GM20431 (cell line): ENCODE data around the gene NDUFA3.

ENCODE experiments used
- in situ Hi-C: fragments of 300-500 bp; cut with MseI, MboI; formaldehyde crosslinking; loops from one replicate; pipeline ENCODE4 v1.15.0; 2020; ENCODE audit warnings: low sequenced_read_pairs; ENCODE audit not compliant: unreplicated experiment

Gene NDUFA3

DNA sequence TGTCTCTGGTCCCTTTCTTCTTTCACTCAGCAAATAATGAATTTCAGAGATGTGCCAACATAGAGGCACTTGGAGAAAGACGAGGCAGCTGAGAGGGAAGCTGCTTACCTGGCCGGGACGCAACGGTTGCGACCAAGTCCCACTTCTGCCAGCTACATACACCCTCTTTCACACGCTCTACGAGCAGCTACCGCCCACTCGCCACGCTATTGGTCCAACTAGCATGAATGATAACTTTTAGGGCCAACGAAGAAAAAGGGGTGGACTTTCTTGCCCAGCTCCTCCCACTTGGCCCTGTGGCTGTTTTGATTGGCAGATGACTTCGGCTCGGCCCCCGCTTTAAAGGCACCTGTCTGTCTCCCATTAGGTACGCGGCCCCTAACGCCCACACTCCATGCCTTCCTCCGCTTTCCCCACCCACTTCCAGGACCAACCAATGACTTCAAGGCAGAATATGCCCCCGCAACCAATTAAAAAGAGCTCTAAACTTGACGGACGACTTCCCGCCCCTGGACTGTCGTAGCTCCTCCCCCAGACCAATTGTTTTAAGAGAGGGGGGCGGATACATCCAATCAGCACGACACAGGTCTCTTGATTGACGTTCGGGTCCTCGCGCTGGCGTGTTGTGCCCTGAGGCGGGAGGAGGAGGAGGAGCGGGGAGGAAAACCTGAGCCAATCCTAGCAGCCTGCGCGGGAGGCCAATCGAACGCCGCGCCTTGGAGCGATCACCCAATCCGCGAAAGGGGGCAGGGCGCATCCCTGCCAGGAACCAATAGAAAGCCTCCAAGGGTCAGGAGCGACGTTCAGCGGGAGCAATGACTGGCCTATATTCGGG is 34.4 kb downstream of the NDUFA3 start:
- in situ Hi-C loops, result no loop called here

DNA sequence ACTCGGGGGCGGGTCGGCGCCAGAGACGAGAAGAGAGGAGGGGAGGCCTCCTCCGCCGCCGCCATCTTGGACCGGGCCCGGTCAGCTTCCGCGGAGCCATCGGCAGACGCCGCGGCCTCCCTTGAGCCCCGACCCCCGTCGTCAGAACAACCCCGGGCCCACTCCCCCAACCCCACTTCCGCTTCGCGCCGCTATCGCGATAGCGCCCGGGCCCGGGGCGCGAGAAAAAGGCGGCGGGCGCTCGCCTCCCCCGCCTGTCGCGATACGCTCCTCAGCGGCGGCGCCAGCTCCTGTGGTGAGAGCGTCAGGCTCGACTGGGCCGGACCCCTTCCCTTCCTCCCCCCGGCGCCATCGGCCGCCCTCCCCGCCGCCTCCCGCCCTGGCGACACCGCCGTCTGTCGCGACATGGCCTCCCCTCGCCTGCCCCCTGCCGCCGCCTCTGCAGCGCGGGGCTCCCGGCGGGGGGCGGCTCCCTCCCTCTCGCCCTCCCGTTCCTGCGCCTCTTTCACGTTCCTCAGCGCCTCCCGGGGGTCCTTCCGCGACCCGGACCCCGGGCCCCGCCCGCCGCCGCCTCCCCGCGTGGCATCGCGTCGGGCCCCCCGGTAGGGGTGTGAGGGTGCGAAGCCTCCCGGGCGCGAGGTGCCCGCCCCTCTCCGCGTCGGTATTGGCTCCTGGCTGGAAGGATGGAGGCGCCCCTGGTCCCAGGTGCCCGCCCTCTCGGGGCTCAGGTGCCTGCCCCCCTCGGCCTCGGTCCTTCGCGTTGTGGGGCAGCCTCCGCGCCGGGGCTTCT is 35.2 kb downstream of the NDUFA3 start, which contains the start of gene CNOT3:
CNOT3 (plus strand) TSS at position 64 of the 790 bp plus-strand sequence. CDS start 5,217 bp downstream, outside the sequence.
- in situ Hi-C loops, result no loop called here

DNA sequence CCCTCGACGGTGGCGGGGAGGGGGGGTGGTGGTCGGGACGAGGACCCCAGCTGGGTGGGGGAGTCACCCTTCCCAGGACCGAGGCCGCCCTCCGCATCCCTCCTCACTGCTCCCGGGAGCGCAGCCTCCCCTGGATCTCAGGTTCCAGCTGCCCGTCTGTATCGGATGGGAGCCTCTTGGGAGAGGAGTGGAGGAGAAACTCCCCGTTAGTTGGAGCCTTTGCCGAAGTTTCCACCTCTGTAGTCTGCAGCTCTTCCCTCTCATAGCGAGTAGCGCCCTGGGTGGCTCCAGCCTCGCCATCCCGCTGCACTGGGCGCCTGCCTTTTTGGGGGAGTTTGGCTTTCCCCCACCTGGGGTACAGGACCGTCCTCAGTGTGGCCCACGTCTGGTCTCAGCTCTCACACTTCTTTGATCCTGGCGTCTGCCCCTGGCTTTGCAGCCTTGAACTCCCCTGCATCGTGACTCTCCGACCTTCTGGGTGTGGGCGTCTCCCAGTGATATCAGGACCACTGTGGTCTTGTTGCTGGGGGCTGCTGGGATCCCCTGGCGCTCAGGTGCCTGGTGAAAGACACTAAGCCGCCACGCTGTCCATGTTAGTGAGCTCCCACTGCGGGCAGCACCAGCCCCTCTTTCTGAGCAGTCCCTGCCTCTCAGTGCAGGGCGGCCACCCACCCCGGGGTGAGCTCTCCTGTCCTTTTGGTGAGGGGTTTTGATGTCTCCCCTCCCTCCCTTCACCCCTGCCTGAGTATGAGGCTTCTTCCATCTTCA is 36.0 kb downstream of the NDUFA3 start:
- in situ Hi-C loops, result no loop called here

DNA sequence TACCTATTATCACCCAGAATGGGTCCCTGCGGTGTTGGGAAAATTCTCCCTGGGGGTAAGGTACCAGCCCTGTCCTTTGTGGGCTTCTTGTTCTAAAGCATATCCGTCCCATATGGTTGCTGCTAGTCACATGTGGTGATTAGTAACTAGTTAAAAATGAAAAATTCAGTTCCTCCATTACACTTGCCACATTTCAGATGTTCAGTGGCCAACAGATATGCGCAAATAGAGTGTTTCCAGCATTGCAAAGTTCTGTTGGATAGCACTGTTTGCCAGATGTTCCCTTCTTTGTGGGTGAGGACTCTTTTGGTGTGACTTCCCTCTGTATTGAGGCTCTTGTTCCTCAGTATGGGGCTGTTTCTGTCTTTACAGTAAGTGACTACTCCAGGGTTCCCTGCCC is 38.7 kb downstream of the NDUFA3 start:
- in situ Hi-C loops, result no loop called here

DNA sequence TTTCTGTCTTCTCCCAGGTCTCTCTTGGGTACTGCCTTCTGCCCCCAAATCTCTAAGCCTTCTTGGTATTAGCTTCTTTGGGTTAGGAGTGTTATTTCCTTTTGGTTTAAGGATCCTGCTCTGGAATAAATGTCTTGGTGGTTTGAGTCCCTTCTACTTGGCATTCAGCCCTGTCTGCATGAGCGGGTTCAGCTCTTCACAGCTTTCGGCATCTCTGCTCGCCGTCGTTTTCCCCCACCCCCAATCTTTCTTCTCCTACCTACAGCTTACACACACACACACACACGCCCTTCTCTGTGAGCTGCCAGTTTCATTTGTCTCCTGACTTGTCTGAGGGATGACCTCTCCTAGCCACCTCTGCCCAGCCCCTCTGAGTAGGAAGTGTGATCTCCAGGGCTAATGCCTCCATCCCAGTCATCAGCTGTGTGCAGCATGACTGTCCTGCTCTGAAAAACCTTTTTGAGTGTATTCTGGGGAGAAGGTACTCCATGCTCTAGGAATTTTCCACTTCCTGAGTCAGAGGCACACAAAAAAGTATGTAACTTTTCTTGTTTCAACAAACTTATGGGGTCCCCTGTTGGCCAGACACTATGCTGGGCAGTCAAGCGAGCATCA is 39.6 kb downstream of the NDUFA3 start:
- in situ Hi-C loops, result no loop called here

DNA sequence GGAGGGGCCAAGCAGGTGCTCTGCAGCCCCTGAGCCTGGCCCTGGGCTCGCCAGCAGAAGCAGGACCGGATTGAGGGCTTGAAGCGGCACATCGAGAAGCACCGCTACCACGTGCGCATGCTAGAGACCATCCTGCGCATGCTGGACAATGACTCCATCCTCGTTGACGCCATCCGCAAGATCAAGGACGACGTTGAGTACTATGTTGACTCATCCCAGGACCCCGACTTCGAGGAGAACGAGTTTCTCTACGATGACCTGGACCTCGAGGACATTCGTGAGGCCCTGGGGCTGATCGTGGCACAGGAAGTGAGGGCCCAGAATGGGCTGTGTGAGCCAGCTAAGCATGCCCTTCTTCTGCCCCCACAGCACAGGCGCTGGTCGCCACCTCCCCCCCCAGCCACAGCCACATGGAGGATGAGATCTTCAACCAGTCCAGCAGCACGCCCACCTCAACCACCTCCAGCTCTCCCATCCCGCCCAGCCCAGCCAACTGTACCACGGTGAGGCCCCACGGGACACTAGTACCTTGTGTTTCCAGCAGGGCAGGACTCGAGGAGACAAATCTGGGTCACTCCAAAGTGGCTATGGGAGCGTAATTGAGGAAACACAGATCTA is 43.0 kb downstream of the NDUFA3 start:
- in situ Hi-C loops, result no loop called here

DNA sequence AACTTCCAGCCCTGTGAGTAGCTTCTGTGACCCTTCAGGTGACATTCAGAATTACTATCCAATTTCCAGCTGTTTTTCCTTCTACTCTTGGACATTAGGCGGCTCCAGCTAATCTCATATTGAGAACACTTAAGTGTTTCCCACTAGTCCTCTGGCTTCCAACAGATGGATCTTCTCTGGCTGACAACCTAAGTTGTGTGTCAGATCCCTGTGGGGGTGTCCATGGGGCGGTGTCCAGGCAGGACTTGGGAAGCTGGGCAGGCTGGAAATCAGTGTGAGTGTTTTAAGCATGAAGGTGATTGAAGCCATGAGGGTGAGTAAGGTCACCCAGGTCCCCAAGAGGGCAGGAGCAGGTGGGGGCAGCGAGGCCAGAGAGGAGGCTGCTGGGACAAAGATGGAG is 45.0 kb downstream of the NDUFA3 start:
- in situ Hi-C loops, result no loop called here

DNA sequence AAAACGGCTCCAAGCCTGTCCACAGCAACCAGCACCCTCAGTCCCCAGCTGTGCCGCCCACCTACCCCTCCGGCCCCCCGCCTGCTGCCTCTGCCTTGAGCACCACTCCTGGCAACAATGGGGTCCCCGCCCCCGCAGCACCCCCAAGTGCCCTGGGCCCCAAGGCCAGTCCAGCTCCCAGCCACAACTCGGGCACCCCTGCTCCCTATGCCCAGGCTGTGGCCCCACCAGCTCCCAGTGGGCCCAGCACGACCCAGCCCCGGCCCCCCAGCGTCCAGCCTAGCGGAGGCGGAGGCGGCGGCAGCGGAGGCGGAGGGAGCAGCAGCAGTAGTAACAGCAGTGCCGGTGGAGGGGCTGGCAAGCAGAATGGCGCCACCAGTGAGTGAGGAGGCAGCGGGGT is 45.5 kb downstream of the NDUFA3 start:
- in situ Hi-C loops, result no loop called here

DNA sequence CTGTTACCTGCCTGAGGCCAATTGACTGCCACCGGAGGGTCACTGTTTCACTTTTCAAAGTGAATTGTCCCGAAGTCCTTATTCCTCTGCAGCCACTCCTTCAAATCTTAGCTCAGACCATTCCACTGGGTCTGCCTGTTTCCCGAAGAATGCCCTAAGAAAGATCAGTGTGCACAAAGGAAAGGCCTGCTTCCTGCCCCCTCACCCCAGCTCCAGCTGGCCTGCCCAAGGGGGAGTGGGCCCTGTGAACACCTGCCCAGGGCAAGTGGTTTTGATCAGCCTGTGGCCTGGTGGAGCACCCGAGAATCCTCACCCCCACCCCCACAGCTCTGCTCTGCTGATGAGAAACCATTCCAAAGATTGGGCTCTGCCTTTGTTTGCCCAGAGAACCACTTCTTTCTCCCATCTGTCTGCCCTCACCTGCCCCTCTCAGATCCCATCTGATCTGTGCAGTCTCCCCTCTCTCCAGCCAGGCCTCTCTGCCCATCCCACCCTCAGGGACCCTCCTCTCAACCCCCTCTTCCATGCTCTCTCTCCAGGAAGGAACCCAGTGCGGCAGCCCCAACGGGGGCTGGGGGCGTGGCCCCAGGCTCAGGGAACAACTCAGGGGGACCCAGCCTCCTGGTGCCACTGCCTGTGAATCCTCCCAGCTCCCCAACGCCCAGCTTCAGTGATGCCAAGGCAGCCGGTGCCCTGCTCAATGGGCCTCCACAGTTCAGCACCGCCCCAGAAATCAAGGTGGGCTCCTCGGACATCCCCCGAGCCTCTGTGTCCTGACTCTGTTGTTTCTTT is 46.6 kb downstream of the NDUFA3 start:
- in situ Hi-C loops, result no loop called here

DNA sequence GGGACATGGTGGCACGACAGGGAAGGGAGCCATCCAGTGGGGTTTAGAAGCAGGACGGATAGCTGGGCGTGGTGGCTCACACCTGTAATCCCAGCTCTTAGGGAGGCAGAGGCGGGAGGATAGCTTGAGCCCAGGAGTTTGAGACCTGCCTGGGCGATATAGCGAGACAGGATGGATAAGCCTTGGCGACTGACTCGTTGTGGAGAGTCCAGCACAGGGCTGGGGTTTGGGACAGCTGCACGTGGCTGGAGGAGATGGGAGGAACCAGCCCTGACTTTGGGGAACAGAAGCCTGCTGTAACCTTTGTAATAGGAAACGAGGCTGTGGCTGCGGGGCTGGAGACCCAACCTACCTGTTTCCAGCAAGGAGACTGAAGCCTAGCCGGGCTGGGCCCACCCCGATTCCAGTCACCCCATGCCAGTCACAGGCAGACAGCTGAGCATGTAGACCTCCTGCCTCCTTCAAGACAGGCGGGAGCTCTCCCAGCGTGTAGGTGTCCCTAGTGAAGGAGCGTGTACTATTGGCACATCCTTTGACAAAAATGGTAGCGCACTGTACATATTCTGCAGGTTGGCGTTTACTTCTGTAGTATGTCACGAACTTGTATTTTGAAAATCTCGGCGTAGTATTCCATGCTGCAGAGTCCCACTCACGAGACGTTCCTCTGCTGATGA is 48.8 kb downstream of the NDUFA3 start:
- in situ Hi-C loops, result no loop called here

DNA sequence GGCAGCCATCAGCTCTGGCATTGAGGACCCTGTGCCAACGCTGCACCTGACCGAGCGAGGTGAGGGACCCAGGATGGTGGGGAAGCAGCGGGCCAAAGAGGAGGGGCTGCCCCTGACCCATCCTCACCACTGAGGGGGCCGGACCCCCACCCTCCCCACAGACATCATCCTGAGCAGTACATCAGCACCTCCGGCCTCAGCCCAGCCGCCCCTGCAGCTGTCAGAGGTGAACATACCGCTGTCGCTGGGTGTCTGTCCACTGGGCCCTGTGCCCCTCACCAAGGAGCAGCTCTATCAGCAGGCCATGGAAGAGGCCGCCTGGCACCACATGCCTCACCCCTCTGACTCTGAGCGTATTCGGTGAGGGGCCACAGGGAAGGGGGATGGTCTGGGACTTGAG is 49.6 kb downstream of the NDUFA3 start:
- in situ Hi-C loops, result no loop called here

DNA sequence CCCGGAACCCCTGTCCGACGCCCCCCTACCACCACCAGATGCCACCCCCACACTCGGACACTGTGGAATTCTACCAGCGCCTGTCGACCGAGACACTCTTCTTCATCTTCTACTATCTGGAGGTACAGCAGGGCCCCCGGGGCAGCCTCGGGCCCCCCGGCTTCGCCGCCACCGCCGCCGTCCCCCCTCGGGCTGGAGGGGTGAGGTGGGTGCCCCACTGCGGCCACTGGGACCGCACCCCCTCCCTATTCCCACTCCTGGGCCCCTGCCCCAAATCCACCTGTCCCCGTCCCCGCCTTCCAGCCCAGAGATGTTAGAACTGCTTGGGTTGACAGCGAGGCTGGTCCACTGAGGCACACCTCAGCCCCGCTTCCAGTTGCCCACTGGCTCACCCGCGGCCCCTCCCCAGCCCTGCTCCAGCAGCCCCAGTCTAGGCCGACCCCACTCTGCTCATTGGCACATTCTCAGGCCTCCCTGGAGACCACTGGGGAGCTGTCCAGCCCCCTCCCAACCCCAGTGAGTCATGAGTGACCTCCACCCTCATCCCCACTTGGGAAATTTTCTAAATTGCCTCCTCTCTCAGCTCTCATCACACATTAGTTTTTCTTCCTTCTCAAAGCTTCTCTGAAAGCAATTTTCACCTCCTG is 50.3 kb downstream of the NDUFA3 start:
- in situ Hi-C loops, result no loop called here

DNA sequence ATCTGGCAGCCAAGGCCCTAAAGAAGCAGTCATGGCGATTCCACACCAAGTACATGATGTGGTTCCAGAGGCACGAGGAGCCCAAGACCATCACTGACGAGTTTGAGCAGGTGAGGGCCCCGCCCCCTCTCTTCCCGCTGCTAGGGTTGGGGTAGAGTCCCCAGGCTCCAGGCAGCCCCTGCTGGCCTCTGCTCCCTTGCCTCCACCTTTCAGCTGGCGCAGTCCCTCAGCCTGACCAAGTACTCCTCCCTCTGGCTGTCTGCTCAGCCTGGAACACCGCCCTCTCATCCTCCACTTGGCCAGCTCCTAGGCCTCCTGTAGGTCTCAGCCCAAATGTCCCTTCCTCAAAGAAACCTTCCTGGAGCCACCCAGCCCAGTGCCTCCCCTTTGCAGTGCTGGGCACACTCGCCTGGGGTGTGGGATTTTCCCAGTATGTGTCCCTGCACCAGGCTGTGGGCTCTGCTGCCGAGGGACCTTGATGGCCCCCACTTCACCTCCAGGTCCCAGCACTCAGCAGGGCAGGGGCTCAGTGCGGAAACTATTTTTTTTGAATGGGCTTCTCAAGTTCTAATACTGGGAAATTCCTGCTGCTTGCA is 51.2 kb downstream of the NDUFA3 start:
- in situ Hi-C loops, result no loop called here

DNA sequence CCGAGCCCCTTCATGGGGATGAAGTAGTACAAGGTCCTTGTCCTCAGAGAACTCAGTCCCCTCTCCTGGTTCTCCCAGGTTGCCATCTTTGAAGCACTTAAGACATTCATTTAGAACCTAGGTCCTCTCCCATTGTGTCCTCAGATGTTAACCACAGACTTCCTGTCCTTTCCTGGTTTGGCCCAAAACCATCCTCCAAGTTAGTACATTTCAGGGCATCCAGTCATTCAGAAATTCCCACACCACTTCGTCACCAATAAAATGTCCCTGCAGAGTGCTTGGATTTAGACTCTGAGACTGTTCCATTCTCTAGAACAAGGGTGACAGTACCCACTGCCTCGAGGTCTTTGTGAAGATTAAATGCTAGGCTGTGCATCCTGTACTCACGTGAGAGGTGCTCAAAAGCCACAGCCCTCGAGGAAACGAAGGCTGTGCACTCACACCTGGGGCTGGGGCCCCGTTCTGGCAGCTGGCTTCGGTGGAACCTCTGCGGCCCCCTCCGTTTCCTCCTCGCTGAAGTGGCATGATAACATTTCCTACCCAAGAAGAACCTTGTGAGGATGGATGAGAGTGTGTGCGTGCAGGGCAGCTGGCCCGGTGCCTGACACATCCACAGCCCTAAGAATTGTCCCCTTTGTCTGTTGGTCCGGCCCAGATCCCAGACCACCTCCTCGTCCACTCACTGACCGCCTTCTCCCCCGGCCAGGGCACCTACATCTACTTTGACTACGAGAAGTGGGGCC is 52.1 kb downstream of the NDUFA3 start:
- in situ Hi-C loops, result no loop called here

DNA sequence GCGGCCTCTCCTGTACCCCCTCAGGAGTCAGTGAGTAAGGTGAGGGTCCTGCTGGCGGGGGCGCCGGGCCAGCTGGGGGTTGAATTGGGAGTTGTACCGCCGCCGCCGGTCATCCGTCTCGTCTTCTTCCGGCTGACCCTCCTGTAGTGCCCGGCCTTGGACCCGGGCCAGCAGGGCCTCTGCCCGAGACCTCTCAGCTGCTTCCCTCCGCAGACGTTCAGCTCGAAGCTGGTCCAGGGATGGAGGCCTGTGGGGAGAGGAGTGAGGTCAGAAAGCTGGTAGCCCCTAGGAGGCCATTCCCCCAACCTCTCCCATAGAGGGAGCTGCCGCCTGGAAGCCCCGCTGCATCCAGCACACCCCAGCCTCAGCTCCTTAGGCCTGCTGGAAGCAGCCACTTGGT is 53.0 kb downstream of the NDUFA3 start:
- in situ Hi-C loops, result no loop called here

DNA sequence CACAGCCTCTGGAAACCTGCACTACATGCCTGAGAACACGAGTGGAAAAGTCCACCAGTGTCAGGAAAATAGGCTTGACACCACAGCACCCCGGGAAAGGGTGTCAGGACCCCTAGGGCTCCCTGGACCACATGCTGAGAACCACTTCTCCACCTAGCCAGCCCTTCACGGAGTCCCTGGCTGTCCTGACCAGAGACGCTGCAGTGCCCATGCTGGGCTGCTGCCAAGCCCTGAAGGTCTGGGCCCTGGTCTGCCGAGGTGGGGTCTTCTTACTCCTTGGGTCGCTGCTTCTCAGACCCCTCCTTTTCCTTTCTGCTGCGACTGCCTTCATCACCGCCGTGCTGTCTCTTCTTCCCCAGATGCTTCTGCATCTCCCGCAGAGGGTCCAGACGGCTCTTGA is 53.8 kb downstream of the NDUFA3 start:
- in situ Hi-C loops, result no loop called here

DNA sequence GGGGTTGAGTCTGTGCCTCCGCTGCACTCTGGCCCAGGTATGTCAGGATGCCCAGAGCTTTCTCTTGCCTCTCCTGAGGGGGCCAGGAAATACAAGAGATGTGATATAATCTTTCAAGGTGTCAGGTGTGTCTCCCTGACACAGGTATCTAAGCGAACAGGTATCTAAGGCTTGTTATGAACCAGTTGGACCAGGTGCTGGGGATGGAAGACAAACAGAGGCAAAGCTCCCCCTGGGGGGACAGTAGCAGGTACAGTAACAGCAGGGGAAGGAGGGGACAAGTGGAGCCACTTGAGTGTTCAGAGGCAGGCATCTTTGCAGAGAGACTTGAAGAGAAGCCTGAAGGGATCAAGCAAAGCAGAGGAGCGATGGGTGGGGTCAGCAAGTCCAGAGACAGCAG is 54.3 kb downstream of the NDUFA3 start:
- in situ Hi-C loops, result no loop called here
